Measurements from ENCODE around the gene CLIP1.

Gene CLIP1

DNA sequence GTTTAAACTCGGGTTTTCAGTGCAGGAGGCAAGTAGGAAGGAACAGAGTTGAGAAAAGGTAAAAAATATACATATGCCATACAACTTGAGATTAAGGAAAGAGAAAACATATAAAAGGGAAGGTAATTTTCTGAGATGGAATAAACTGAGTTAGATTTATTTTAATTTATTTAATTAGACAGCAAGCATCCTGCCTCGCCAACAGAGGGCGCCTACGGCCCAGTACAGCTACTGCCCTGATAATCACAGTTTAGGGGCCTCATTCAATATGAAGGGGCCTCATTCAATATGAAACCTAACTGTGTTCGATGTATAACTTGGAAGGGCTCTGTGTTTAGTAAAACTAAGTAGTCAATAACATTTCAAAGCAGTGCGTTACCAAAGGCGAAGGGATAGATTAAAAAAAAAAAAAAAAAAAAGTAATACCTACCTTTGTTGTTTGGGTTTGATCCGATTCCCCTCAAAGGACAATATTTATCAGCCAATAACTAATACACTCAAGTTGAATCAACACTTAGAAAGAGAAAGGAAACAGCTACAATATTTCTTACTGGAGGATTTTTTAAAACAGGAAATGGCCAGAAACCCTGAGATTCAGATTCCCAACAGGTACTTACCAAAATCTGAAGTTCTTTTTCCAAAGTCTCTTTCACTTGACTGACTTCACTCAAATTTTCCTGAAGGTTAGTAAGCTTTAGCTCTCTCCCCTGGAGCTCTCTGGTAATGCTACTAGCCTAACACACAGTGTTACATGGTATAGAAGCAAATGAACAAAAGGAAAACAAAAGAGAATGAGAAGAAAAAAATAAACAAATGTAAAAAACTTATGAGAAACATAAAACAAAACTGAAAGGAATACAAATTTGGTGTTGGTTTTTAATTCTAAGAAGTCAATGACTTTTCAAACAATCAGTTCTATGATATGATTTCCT, 86.2 kb downstream of the CLIP1 start:
- TF ChIP-seq, protein P1, sequence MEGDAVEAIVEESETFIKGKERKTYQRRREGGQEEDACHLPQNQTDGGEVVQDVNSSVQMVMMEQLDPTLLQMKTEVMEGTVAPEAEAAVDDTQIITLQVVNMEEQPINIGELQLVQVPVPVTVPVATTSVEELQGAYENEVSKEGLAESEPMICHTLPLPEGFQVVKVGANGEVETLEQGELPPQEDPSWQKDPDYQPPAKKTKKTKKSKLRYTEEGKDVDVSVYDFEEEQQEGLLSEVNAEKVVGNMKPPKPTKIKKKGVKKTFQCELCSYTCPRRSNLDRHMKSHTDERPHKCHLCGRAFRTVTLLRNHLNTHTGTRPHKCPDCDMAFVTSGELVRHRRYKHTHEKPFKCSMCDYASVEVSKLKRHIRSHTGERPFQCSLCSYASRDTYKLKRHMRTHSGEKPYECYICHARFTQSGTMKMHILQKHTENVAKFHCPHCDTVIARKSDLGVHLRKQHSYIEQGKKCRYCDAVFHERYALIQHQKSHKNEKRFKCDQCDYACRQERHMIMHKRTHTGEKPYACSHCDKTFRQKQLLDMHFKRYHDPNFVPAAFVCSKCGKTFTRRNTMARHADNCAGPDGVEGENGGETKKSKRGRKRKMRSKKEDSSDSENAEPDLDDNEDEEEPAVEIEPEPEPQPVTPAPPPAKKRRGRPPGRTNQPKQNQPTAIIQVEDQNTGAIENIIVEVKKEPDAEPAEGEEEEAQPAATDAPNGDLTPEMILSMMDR (conservative IDR thresholded peaks at IDR 0.05; ENCODE audit: low read depth, low read length), result peak; percentile 65
- no peak overlapping the region for H3K9ac ChIP-seq
- H3K4me2 ChIP-seq, result 0 out of 2 replicates have a peak overlapping the region, but pooled peaks have one; percentile 51
- no peak overlapping the region for H2AFZ ChIP-seq (ENCODE audit: low read depth)
- no peaks in the 10 kb centered on the region for H3K27me3 ChIP-seq (ENCODE audit: insufficient read depth, low read depth)
- H3K27ac ChIP-seq, result no peak overlapping the region
- no peaks in the 10 kb centered on the region for H3K79me2 ChIP-seq (ENCODE audit: insufficient read depth, low read depth)
- H3K36me3 ChIP-seq (ENCODE audit: insufficient read depth), result no peaks in the 10 kb centered on the region
- no peaks in the 10 kb centered on the region for H4K20me1 ChIP-seq (ENCODE audit: insufficient read depth)
- no peak overlapping the region for H3K4me3 ChIP-seq (IDR thresholded peaks at IDR 0.05; ENCODE audit: insufficient read depth, low read depth, low read length)
- H3K4me1 ChIP-seq (ENCODE audit: low read depth, poor library complexity, severe bottlenecking), result peaks cover 45% of the 10 kb centered on the region

DNA sequence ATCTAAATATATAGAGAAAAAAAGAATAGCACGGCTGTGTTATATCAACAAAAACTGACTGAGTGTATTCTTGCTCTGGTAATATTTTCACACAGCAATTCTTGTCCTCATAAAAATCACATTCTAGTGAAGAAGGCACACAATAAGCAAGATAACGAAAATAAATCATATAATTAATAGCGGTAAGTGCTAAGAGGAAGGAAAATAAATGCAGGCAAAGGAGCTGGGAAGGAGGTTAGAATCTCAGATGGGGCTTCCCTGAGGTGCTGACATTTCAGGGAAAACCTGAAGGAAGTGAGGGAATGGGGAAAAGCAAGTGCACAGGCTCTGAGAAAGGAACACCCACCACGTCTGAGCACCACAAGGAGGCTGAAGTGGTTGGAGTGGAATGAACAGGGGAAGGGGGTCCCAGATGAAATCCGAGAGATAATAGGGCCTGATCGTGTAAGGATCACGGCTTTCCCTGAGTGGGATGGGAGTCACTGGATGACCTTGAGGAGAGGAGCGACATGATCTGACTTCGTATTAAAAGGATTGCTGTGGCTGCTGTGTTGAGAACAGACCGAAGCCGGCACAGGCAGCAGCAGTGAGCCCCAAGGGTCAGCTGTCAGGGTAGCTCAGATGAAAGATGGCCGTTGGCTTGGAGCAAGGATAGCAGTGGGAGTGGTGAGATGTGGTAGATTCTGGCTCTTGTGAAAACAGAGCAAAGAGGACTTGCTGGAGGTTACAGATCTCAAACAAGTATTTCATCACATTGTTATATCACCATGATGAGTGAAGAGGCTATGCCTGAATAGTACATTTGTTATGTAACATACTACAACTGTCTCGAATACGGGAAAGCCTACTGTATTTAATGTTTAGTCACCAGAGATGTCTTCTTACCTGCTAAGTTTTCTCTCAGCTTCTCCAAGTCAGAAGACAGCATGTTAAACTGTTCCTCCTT, 89.1 kb downstream of the CLIP1 start:
- Histone ChIP-seq H3K4me1 (ENCODE audit: low read depth, poor library complexity, severe bottlenecking) (peaks cover 45% of the 10 kb centered on the region), H2AFZ (ENCODE audit: low read depth) (no peak overlapping the region), H3K9ac (no peak overlapping the region), H3K27me3 (ENCODE audit: insufficient read depth, low read depth) (no peaks in the 10 kb centered on the region), H3K4me2 (no peak overlapping the region), H3K4me3 (IDR thresholded peaks at IDR 0.05; ENCODE audit: insufficient read depth, low read depth, low read length) (no peak overlapping the region), H3K36me3 (ENCODE audit: insufficient read depth) (no peaks in the 10 kb centered on the region), H4K20me1 (ENCODE audit: insufficient read depth) (no peaks in the 10 kb centered on the region), H3K27ac (no peak overlapping the region), H3K79me2 (ENCODE audit: insufficient read depth, low read depth) (no peaks in the 10 kb centered on the region)
- TF ChIP-seq, protein P1 (conservative IDR thresholded peaks at IDR 0.05; ENCODE audit: low read depth, low read length), result no peak

DNA sequence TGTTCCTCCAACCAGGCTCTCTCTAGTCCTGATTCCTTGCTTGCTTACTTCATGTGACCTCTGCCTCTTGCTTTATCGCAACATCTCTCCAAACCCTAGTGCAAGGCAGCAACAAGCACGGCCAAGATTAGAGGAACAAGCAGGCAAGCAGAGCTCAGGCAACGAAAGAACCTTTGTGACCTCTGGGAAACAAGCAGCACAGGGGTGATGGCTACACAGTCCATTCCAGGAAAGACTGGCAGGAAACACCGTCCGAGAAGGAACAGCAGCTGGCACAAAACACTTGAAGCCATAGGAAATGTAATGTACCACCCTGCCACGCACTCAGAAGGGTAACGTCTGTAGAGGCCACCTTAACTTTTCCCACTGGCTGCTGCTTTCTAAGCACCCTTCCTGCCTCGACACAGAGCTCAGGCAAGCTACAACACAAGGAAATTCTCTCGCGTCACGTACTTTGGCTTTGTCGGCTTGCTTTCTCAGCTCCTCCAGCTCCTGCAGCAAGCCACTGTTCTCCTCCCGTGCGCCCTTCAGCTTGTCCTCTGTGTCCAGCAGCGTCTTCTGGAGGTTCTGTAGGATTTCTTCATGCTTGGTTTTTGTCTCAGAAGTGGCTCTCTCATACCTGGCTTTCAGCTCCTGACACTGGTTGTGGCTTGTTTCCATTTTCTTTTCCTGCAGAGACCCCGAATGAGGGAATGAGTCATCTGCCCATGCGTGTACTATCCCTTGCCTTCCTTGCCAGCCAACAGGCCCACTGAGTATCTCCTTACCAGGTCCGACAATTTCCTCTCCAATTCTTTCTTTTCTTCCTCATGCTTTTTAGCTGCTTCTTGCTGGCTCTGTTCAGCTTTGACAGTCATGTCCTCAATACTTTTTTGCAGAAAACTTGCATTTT, 94.7 kb downstream of the CLIP1 start:
- Histone ChIP-seq H3K9ac (no peak overlapping the region), H3K27ac (peak overlapping the region; percentile 56; the same call in 1 of the 2 replicates), H2AFZ (ENCODE audit: low read depth) (no peak overlapping the region)

More for the DNA sequence above, 94.7 kb downstream of the CLIP1 start:
- no peaks in the 10 kb centered on the region for H3K27me3 ChIP-seq (ENCODE audit: insufficient read depth, low read depth)
- TF ChIP-seq, protein P1 (conservative IDR thresholded peaks at IDR 0.05; ENCODE audit: low read depth, low read length), result no peak
- H4K20me1 ChIP-seq (ENCODE audit: insufficient read depth), result no peaks in the 10 kb centered on the region
- no peaks in the 10 kb centered on the region for H3K36me3 ChIP-seq (ENCODE audit: insufficient read depth)
- no peak overlapping the region for H3K4me3 ChIP-seq (IDR thresholded peaks at IDR 0.05; ENCODE audit: insufficient read depth, low read depth, low read length)
- H3K79me2 ChIP-seq (ENCODE audit: insufficient read depth, low read depth), result no peaks in the 10 kb centered on the region
- no peak overlapping the region; the same call in 1 of the 2 replicates for H3K4me2 ChIP-seq
- H3K4me1 ChIP-seq (ENCODE audit: low read depth, poor library complexity, severe bottlenecking), result peaks cover 33% of the 10 kb centered on the region
